Ishikawa (cell line): Measurements from ENCODE around the gene SELENOW.
"Not testable (repeated sequence)": the region's sequence is repeated elsewhere in the genome, so short reads cannot be mapped to it uniquely, and the experiment has no call there.

Experiments
- CEBPB ChIP-seq: IDR thresholded peaks from 2 replicates; pipeline ENCODE4 v1.6.1; 2012
- CREB1 ChIP-seq: IDR thresholded peaks from 2 replicates; pipeline ENCODE4 v1.6.1; 2012; ENCODE audit warnings: low read depth
- EGR1 ChIP-seq: IDR thresholded peaks from 2 replicates; pipeline ENCODE4 v1.6.1; 2012
- EP300 ChIP-seq: IDR thresholded peaks from 2 replicates; pipeline ENCODE4 v1.6.1; 2012; ENCODE audit warnings: borderline replicate concordance
- FOXM1 ChIP-seq: IDR thresholded peaks from 2 replicates; pipeline ENCODE4 v1.6.1; 2012; ENCODE audit warnings: low read depth, borderline replicate concordance
- NFIC ChIP-seq: IDR thresholded peaks from 2 replicates; pipeline ENCODE4 v1.6.1; 2012
- RAD21 ChIP-seq: IDR thresholded peaks from 2 replicates; pipeline ENCODE4 v1.6.1; 2012; ENCODE audit warnings: low read depth
- TAF1 ChIP-seq: IDR thresholded peaks from 2 replicates; pipeline ENCODE4 v1.6.1; 2012; ENCODE audit warnings: low read depth, mild to moderate bottlenecking
- TCF12 ChIP-seq: IDR thresholded peaks from 2 replicates; pipeline ENCODE4 v1.6.1; 2012; ENCODE audit warnings: low read depth
- TEAD4 ChIP-seq: IDR thresholded peaks from 2 replicates; pipeline ENCODE4 v1.6.1; 2012
- YY1 ChIP-seq: IDR thresholded peaks from 2 replicates; pipeline ENCODE4 v1.6.1; 2012; ENCODE audit warnings: low read depth
- ZBTB7A ChIP-seq: IDR thresholded peaks from 2 replicates; pipeline ENCODE4 v1.6.1; 2012; ENCODE audit warnings: low read depth
- TF ChIP-seq, protein P1 (sequence below): IDR thresholded peaks from 2 replicates; pipeline ENCODE4 v1.6.1; 2012; ENCODE audit warnings: low read depth, mild to moderate bottlenecking
- TF ChIP-seq, protein P2 (sequence below): IDR thresholded peaks from 2 replicates; pipeline ENCODE4 v1.6.1; 2012
- TF ChIP-seq, protein P3 (sequence below): IDR thresholded peaks from 2 replicates; pipeline ENCODE4 v1.6.1; 2012

SELENOW gene

DNA sequence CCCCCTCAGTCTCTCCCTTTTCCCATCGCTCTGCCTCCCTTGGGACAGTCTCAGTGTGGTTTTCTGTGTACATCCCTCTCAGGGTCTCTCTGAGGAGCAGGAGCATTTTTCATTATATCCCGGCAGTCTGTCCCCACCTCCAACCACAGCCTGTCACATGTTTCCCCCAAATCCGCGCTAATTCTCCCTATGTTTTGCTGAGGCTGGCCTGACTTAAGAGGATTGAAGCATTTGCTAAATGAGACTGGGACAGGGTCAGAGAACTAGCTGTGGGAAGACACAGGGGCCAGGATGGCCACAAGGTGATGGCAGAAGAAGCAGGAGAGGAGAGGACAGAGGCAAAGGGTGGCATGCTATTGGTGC, 20.4 kb downstream of the SELENOW start:
- TF ChIP-seq FOXM1 (no peak), YY1 (no peak), CREB1 (no peak), ZBTB7A (no peak)
- TF ChIP-seq, protein P1, sequence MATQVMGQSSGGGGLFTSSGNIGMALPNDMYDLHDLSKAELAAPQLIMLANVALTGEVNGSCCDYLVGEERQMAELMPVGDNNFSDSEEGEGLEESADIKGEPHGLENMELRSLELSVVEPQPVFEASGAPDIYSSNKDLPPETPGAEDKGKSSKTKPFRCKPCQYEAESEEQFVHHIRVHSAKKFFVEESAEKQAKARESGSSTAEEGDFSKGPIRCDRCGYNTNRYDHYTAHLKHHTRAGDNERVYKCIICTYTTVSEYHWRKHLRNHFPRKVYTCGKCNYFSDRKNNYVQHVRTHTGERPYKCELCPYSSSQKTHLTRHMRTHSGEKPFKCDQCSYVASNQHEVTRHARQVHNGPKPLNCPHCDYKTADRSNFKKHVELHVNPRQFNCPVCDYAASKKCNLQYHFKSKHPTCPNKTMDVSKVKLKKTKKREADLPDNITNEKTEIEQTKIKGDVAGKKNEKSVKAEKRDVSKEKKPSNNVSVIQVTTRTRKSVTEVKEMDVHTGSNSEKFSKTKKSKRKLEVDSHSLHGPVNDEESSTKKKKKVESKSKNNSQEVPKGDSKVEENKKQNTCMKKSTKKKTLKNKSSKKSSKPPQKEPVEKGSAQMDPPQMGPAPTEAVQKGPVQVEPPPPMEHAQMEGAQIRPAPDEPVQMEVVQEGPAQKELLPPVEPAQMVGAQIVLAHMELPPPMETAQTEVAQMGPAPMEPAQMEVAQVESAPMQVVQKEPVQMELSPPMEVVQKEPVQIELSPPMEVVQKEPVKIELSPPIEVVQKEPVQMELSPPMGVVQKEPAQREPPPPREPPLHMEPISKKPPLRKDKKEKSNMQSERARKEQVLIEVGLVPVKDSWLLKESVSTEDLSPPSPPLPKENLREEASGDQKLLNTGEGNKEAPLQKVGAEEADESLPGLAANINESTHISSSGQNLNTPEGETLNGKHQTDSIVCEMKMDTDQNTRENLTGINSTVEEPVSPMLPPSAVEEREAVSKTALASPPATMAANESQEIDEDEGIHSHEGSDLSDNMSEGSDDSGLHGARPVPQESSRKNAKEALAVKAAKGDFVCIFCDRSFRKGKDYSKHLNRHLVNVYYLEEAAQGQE: no peak
- TF ChIP-seq, protein P2, sequence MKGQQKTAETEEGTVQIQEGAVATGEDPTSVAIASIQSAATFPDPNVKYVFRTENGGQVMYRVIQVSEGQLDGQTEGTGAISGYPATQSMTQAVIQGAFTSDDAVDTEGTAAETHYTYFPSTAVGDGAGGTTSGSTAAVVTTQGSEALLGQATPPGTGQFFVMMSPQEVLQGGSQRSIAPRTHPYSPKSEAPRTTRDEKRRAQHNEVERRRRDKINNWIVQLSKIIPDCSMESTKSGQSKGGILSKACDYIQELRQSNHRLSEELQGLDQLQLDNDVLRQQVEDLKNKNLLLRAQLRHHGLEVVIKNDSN: no peak
- TF ChIP-seq, protein P3, sequence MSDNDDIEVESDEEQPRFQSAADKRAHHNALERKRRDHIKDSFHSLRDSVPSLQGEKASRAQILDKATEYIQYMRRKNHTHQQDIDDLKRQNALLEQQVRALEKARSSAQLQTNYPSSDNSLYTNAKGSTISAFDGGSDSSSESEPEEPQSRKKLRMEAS: no peak

DNA sequence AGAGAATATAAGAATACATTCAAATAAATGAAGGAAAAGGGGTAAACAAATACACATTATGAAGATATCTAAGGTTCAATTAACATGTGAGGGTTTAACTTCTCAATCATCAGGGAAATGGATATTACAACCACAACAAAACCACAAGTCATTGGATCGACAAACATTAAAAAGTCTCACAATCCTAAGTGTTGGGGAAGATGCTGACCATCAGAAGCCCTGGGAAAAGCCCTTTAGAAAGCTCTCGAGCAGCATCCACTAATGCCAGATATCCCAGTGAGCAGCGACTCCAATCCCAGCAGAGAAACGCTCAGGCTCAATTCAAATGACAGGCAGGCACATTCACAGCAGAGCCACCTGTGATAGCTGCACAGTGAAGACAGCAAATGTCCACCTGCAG, 22.8 kb downstream of the SELENOW start:
- TF ChIP-seq, protein P2: no peak
- TF ChIP-seq ZBTB7A: no peak
- TF ChIP-seq, protein P1: no peak
- no peak for TF ChIP-seq YY1
- TF ChIP-seq, protein P3: no peak
- no peak for TF ChIP-seq TCF12
- TF ChIP-seq TEAD4: no peak
- TF ChIP-seq EGR1: no peak
- TF ChIP-seq TAF1: no peak
- TF ChIP-seq NFIC: no peak
- TF ChIP-seq CEBPB: no peak
- no peak for TF ChIP-seq CREB1
- TF ChIP-seq EP300: no peak
- TF ChIP-seq FOXM1: no peak
- TF ChIP-seq RAD21: no peak

DNA sequence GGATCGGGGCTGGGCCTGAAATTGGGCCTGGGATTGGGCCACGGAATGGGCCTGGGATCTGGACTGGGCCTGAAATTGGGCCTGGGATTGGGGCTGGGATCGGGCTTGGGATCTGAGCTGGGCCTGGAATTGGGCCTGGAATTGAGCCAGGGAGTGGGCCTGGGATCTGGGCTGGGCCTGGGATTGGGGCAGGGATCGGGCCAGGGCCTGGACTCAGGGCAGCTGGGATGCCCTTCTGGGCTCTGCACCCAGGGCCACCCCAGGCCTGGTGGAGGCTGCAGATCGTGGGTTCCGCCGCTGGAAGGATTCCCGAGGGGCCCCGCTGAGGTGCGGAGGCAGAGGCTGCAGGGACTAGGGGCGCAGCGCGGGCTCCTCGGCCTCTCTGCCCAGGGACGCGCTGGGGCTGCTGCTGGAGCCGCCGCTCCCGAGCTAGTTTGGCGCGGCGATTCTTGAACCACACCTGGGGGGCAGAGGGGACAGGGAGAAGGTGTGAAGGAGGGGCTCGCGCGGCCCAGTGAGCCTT, 24.1 kb downstream of the SELENOW start:
- no peak for TF ChIP-seq RAD21
- TF ChIP-seq ZBTB7A: no peak
- no peak for TF ChIP-seq CEBPB
- TF ChIP-seq NFIC: no peak
- TF ChIP-seq EGR1: no peak
- no peak for TF ChIP-seq CREB1

DNA sequence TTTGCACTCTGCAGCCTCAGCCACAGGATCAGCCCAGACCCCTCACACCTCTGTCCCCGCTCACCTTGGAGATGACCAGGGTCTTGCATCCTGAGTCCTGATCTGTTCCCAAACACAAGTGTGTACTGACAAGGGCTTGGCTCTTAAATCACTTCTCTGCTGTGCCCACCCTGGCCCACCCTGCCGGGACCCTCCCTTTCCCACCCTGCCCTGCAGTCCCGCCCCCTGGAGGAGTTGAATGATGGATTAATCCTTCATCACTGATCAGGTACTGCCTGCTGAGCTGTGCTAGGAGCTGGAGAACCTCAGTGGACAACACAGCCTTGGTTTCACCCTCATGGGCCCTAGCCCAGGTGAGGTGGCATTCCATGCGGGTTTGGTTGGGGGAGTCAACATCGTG, 25.9 kb downstream of the SELENOW start, which contains the start of gene TPRX1:
Gene TPRX1 (minus strand): TSS at position 101 of the 400 bp plus-strand sequence. CDS start 12 bp downstream, at position 89.
- not testable (repeated sequence) for TF ChIP-seq RAD21, YY1, TAF1

DNA sequence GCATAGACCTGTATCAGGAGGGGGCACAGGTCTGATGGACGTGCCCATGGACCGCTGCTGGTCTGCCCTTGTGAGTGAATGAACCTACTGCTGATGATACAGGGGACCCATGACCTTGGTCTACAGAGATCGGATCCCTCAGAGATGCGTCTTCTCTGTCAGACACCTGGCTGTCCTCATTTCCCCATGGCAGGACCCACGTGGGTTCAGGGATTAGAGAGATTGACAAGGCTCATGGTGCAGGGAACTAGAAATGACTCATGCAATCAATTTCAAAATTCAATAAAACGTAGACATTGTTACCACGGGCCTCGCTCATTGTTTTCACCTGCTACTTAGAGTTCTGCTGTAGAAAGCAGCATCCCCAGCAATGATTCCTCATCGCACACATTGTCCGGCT, 26.8 kb downstream of the SELENOW start:
- no peak for TF ChIP-seq RAD21
- TF ChIP-seq NFIC: no peak
- TF ChIP-seq, protein P1: no peak

DNA sequence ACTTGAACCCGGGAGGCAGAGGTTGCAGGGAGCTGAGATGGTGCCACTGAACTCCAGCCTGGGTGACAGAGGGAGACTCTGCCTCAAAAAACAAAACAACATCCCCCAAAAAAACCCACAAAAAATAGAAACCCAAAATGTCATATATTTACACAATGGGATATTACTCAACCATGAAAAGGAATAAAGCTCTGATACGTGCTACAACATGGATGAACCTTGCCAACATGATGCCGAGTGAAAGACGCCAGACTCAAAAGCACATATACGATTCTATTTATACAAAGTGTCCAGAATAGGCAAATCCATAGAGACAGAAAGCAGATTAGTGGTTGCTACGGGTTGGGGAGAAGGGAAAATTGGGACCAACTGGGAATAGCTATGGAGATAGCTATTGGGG, 27.9 kb downstream of the SELENOW start:
- TF ChIP-seq CREB1 (no peak), TEAD4 (no peak), YY1 (no peak), TCF12 (no peak)
